ENCODE measurements around the gene RASSF8. TPM values are rescaled to one million over a fixed set of nuclear protein-coding genes. Genes with fewer than 3 reads are reported as not detected.

The RASSF8 gene
- total RNA-seq, 1 donor from 2014 or later, result 0.39 TPM

DNA sequence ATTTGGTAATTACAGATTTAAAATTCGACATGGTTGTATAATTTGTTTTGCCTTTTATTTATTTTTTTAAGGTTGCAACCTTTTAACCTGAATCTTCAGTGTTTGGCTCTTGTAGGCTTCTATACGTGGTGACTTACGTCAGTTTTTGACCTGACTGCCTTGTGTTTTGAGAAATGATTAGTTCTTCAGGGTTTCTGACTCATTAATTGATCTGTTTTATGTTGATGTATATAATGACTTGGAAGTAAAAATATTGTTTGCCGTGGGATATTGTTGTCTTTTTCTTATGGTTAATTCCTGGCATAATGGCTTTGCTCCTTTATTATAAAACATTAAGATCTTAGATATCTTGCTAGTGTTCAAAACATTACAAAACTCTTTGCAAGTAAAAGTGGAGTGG, 2.5 kb downstream of the RASSF8 start:
- intact Hi-C loops (cut with micrococcal nuclease), result no loop called here

DNA sequence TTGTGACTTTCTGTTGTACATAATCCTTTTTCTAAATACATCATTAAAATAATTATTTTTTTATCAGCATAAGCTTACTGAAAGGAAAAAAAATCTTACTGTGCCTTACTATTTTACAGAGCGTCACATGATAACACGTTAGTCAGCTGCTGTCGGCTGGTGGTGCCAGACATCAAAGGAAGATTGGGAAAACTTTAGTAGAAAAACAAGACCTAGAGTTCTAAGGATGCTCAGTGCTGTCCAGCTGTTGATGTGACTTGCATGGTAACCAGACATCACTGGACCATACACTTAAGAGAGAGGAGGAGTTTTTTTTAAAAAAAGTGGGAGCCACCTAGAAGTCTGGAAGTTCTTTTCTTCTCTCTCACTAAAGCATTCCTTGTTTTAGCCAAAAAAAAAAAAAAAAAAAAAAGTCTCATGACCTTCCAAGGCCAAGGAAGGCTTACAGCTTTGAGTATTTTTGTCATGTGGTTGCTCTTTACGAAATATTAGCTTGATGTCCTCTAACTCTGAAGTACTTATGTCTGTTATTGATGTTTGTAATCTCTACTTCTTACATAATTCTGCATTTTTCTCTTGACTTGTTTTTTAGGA, 4.5 kb downstream of the RASSF8 start:
- intact Hi-C loops (cut with micrococcal nuclease), result no loop called here

DNA sequence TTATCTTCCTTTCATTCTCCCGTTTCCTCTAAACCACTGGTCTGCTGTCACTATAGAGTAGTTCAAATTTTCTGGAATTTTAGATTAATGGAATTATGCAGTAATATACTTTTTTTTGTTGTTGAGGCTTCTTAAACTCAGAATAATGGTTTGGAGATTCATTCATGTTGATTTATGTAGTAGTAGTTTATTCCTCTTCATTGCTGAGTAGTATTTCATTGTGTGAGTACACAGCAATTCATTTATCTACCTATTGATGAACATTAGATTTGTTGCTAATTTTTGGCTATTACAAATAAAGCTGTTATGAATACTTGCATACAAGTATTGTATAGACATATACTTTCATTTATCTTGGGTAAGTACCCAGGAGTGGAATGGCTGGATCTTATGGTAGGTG, 7.2 kb downstream of the RASSF8 start:
- intact Hi-C loops (cut with micrococcal nuclease), result no loop called here

DNA sequence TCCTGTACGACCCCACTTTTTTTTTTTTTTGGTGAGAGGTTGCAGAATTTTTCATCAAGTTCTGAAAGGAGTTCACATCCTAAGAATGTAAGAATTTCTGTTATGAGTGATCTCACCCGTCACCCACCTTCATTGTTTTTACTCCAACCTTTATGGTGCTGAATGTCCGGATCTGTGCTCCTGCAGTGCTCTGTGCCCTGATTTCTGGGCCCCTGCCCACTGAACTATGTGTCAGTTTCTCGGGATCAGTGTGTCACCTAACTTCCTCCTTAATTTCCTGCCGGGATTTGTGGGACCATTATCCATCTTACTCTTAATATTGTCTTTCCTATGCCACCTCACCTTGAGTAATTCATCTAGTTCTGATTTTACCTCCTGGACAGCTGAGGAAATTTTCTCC, 11.6 kb downstream of the RASSF8 start:
- intact Hi-C loops (cut with micrococcal nuclease), result no loop called here

DNA sequence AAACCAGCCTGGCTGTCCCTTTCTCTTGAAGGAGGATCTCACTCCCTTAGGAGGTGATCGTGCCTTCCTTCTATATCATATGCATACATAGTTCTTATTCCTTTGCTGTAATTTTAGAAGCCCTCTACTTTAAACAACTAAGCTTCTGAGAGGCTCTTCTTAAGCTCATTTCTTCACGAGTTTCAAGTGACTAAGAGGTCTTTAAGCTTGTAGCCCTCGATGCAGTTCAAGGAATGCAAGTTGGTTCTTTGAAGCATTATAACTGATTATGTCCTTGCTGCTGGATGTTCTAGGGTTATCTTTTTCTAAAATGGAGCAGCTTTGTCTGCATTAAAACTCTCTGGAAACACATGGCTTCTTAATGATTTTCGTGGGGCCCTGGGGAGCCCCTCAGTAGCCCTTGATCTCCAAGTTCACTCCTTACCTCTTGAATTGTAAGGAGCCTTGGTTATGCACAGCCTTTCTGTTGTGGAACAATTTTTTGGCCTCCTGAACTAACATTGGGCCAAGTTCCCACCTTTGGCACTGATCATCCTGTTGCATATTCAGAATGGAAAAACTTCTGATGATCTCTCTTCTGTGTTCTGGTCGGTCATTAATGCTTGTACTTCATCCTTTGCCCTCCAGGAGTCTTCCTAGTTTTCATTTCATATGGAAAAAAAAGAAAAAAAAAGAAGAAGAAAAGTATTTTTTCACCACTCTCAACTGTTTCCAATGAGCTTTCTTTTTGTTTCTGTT, 12.6 kb downstream of the RASSF8 start:
- intact Hi-C loops (cut with micrococcal nuclease), result no loop called here

DNA sequence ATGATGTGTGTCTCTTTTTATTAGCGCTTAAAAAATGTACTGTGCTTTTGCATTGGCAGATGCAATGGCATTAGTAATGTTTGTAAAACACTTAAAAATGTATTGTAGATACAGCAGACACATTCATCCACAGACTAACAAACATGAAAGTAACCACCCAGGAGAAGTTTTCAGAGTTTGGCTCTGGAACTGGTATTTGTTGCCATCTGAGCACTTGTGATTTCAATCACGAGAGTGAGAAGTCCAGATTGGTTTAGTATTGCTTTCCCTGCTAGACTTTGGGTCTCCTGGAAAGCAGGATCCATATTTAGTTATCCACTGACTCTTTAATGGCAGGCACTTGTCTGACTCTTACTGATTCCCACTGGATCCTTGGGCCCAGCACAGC, 13.2 kb downstream of the RASSF8 start:
- intact Hi-C loops (cut with micrococcal nuclease), result no loop called here

DNA sequence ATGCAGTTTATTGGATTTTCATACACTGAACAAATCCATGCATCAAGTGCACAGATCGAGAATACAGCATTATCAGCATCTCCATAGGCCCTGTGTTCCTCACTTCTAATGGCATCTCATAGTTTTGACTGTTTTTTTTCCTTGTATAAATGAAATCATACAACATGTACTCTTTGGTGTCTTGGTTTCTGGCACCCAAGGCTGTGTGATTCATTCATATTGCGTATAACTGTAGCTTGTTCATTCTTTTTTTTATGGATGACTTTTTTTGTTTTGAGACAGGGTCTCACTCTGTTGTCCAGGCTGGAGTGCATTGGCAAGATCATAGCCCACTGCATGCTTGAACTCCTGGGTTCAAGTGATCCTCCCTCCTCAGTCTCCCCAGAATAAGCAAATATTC, 14.3 kb downstream of the RASSF8 start:
- intact Hi-C loops (cut with micrococcal nuclease), result no loop called here

DNA sequence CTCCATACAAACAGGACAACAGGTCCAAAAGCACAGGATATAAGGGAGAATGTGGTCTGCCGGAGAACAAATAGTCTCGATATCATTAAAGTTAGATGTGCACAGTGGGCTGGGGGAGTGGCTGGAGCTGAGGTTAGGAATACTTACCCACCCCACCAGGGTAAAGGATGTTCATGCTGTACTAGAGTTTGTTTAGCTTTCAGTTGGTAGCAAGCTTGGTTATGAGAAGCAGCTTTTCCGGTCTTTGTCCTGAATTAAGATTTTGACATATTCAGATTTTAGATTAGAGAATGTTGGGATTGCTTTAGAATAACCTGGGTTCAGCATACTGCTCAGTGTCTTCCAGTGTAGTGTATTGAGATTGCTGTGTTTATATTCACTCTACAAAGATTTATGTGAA, 16.7 kb downstream of the RASSF8 start:
- intact Hi-C loops (cut with micrococcal nuclease), result no loop called here

DNA sequence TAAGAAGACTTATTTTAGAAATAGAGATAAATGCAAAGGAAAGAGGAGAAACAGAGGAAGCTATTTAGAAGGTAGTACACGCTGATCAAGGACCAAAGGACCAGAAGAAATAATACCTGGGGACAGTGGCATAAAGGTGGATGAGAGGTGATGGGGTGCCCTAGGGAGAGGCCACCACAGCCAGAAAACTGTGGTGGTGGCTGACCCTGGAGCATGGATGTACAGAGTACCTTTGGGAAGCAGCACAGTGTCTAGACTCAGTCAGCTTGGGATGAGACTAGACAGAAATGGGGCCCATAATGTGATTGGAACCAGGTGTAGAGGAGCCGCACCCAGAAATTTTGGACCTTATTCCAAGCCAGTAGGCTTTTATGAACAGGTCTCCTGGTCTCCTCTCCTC, 17.2 kb downstream of the RASSF8 start:
- intact Hi-C loops (cut with micrococcal nuclease), result no loop called here

DNA sequence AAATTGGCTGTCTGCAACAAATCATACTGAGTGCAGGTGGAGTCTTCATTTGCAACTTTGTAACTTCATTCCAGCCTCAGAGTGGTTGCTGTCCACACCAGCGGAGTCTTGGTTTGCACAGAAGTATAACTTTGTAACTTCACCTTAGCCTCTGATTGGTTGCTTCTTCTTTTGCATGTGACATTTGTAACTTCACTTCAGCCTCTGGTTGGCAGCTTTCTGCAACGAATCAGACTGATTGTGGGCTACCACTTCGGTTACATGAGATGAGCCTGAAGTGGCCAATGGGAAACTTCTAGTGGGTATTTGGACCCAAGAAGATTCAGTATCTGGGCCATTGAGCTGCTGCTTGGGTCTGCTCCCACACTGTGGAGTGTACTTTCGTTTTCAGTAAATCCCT, 17.8 kb downstream of the RASSF8 start:
- intact Hi-C loops (cut with micrococcal nuclease), result no loop called here

DNA sequence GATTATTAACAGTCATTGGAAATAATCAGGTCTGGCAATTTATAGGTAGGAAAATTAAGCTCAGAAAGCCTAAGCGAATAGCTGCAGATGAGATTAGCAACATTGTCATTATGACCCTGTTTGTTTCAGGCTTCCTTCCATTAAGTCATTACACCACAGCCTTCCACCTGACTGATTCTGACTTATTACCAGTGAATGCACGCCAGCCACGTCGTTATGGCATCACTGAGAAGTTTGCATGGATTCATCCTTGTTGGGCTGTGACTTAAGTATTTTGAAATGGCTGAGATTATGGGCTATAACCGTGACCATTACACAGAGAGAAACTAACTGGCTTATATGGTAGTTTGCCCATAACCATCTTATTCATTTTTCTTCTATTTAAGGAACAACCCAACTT, 18.6 kb downstream of the RASSF8 start:
- intact Hi-C loops (cut with micrococcal nuclease), result no loop called here

DNA sequence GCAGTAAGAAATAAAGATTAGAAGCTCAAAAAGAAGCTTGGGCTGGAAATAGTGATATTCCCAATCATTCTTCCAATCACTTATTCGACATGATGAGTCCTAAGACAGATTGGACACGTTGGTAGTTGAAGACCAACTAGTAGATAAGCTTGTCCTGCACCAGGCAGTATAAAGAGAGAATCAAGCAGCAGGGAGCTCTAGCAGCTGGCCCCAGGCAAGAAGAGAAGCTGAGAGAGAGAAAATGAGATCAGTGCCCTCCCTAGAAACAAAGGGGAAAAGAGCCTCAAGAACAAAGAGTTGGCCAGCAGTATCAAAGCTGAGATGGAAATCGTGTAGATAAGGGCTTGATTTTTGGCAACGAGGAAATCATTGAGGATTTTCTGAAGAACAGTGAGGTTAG, 20.6 kb downstream of the RASSF8 start:
- intact Hi-C loops (cut with micrococcal nuclease), result no loop called here

DNA sequence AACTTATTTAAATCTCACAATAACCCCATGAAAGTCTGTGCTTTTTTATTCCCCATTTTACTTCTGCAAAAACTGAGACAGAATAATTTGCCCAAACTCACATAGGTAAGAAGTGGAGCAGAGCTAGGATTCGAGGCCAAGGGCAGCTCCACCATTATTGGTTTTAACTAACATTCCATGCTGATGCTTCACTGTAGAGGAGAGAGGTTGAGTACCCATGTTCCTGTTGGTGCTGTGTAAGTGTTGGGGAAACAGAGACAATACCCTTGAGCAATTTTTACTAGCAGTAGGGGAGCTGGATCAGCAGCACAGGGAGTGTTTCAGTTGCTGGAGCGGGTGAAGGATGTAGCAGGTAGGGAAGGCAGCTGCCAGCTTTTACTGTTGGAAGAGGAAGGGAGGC, 21.1 kb downstream of the RASSF8 start:
- intact Hi-C loops (cut with micrococcal nuclease), result no loop called here

DNA sequence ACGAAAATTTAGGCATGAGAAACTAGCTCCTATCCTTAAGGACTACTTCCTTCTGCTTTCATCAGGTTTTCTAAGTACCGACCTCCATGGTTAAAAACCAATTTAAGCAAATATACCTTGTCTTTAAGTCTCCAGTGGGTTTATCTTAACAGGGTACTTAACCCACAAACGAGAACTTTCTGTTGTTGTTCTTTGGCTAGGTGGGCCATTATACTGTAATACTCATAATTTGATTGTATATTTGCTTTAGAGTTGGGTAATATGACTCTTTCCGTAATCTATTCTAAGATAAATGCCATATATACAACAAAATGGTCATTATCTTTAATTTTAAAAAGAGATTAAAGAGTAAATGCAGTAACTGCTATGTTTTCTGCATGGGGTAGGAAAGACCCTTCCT, 21.6 kb downstream of the RASSF8 start:
- intact Hi-C loops (cut with micrococcal nuclease), result no loop called here

DNA sequence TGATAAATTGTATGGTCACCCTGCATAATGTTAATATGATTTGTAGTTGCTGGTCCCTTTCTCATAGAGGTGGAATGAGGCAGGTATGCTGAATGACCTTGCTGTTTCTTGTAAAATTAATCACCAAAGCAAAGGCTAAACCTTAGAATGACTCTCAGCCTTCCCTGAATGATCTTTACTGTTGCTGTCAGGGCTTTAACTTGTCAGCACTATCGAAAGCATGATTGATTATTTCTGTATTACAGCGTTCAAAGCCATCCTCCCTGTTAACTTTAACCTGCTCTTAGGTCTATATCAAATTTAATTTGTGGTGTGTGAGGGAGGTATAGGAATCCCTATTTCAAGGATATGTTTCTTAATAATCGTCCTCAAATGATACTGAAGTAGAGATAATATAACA, 23.1 kb downstream of the RASSF8 start:
- intact Hi-C loops (cut with micrococcal nuclease), result no loop called here

DNA sequence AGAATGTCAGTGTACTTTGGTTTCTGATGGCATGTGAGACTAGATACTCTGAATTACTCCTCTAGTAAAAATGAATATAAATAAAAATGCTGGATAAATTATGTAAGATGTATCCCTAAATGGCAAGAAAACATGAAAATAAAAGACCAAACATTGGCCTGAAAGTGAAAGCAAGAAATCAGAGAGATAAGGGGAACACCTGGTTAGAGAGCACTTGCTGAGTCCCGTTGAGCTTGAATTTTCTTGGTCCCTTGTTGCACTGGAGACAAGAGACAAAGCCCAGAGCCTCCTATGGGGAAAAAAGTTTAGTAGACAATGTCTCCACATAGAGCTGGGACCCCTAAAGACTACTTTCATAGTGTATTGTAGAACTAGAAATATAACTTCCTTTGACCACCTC, 23.9 kb downstream of the RASSF8 start:
- intact Hi-C loops (cut with micrococcal nuclease), result no loop called here

DNA sequence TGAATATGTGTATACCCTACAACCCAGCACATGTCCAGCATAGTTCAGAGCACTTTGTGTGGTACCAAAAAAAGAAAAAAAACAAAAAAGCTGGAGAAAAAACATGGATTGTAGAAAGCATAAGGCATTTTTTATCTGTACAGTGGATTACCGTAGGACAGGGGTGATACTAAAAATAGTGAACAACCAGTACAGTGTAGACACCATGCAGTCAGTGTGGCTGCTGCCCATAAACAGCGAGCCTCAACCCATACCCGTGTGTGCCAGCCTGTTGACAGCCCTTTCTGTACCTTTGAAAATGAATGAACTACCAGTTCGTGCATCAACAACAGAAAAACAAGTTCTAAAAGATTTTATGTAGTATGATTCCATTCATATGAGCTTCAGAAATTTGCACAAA, 25.1 kb downstream of the RASSF8 start:
- intact Hi-C loops (cut with micrococcal nuclease), result no loop called here

DNA sequence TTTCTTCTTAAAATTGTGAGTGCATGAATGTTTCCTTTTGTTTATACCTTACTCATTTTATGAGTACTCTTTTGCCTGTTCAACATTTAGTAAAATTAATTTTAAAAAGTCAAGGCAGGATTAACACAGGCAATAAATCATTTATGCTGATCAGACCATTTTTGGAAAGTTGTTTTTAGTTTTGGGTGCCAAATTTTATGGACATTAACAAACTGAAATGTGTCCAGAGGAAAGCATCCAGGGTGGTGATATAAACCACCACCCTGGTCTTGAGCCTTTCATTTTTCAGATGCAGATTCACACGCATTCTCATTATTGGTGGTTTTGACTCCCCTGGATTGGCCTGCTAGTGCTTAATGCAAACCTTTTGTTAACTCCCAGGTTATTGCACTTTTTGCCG, 26.3 kb downstream of the RASSF8 start:
- intact Hi-C loops (cut with micrococcal nuclease), result no loop called here

DNA sequence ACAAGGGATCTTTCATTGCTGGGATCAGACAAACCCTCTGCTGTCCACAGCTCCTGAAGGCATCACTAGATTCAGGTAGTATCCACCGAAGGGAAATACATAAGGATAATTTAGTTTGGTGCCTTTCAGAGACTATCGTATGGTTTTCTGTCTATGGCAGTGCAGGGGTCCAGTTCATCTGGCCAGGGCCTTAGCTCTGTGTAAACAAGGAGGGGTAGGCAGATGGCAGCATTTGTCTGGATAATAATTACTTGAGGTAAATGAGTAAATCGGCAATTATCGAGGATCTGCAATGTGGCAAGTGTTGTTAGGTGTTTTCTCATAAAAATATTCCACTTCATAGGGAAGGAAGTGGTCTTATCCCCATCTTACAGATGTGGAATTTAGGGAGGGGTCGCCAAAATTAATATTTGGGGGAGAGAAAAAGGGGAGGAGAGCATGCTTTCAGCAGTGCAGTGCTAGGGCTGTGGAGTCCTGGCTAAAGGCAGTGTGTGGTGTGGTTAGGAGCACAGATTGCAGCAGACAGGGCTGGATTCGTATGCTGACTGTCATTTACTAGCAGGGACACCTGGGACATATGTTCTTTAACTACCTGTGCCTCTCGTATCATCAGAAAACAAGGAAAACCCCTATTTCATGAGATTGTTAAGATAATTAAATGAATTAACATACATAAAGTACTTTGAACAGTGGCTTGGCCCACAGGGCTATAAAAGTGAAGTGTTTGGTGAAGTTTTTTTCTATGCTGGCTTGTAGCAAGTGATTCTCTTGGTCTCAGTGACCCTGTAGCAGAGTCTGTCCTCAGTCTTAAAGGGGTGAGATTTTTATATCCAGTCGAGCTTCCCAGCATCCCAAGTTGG, 27.1 kb downstream of the RASSF8 start:
- intact Hi-C loops (cut with micrococcal nuclease), result no loop called here

DNA sequence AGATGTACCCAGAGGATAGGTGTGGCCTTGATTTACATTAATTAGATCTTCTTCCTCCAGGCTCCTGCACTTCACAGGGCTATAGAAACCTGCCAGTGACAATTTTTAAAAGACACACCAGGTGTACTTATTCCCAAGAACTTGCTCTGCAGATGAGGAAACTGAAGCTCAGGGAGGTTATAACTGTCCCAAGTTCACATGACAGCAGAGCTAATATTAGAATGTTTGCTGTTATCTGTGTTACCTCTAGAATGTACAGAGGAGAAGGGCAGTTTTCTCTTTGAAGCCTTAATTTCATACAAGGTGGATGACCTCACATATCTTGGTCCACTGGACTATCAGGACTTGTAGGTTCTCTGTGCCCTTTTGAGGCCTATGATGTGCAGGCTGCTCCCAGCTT, 27.7 kb downstream of the RASSF8 start:
- intact Hi-C loops (cut with micrococcal nuclease), result no loop called here

DNA sequence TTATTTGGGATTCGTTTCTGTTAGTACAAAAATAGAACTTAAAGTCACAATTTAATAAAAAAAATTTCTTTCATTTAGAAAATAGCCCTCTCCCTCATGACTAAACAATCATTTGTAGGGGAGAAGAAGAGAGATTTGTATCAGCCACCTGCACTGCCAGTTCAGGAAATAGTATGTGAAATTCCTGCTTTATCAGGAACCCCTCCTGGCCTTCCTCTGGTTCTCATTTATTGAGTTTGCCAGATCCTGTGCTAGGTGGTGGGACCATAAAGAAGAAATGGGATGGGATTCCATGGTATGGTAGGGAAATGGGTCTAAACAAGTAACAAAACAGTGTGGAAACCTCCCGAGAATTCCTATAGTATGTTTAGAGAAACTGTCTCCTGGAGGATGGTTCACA, 30.0 kb downstream of the RASSF8 start:
- intact Hi-C loops (cut with micrococcal nuclease), result no loop called here

DNA sequence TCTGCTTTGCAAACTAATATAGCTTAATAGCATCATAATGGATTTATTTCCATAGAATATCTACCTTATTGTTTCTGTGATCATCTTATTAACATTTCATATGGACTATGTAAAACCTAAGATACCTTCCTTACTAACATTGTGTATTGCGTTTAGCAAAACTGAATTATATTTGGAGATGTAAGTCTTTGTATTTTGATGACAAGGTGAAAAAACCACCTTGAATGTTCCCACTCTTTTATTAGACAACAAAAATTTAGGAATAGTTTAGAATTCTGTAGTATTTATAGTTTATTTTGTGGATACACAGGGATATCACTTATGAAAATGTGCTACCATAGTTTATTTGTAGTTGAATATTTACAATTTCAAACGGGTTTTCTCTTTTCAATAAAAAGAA, 32.0 kb downstream of the RASSF8 start:
- intact Hi-C loops (cut with micrococcal nuclease), result no loop called here

All from T-helper 2 cell treated with Interferon-gamma antibody and Interleukin-4, amounts not matched to agents 100 ng/mL and 5 ng/mL, for 36 hours (primary cell).